ENCODE data around the gene GTF2H1.
"Not testable (repeated sequence)": the region's sequence is repeated elsewhere in the genome, so short reads cannot be mapped to it uniquely, and the experiment has no call there.

The GTF2H1 gene

DNA sequence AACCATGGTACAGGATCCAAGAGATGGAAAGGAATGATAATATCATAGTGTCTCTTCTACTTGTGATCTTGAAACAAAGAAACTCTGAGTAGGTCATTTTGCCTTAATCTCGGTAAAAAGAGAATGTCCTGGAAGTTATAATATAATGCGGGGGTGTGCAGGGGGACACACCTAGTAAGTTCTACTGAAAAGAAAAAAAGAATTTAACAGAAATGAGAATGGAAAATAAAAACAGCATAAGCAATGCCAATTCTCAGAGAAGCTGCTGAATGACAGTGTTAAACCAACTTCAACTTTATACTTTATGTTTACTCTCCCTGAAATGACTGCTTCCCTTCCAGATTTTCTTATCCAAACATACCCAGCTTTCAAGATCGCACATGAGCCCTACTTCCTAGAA is 2.5 kb upstream of the GTF2H1 start:
- DNase-seq (ENCODE audit: low read depth): no peak

DNA sequence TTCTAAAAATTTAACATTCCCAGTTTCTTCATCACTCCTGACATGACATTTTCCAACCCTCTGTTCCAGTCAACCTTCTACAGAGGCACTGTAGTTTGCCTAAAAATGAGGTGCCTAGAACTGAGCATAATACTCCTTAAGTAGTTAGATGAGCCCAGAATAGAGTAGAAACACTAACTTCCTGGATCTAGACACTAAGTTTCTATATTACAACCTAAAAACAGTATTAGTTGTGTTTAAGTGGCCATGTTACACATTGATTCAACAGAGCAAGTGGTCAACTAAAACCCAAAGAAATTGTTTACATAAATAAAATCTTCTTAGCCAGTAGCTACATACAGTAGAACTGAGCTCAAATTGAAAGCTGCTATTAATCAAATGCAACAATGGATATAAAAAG is 1.8 kb upstream of the GTF2H1 start:
- DNase-seq (ENCODE audit: low read depth): no peak

DNA sequence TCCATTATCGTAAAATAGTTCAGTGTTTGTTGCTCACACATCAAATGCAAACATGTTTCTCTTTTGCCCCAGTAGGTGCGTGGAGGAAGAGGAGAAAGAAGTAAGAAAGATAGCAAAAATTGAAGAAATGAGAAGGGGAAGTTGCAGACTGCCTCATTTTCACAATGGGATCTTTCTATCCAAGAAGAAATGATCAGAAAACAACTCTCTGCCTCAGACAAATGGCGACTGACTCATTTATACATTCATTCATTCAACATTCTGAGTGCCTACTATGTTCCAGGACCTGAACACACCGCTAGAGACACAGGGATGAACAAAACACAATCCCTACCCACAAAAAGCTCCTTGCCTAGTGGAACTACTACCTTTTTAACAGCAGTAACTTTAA is 794 bp upstream of the GTF2H1 start:
- DNase-seq (ENCODE audit: low read depth): no peak

DNA sequence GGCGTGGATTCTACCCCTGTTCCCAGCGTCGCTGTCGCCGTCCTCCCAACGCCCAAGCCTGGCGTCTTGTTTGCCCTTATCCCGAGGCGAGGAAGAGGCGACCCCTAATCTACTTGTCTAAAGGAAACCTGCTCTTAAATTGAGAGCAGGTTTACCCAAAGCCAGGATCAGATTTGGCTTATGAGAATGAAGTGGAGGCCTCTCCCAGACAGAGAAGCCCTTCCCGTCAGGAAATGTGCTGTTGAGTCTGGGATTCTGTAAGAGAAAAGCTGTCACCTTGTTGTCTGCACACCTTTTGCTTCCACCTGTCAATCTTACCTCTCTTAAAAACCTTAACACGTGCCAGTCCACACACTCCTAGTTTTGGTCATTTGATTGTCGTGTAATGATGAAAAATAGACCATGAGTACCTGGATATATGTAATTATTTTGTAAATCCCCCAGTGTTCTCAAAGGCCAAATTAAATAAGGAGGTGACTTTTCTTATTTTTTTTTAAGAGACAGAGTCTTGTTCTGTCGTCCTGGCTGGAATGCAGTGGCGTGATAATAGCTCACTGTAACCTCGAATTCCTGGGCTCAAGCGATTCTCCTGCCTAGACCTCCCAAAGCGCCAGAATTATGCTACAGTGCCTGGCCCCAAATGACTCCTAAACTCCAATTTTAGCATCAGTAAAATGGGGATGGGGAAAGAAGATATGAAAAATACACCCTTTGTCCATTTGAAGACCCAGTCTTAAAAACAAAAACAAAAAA is 627 bp downstream of the GTF2H1 start:
- no peak for DNase-seq (ENCODE audit: low read depth)

DNA sequence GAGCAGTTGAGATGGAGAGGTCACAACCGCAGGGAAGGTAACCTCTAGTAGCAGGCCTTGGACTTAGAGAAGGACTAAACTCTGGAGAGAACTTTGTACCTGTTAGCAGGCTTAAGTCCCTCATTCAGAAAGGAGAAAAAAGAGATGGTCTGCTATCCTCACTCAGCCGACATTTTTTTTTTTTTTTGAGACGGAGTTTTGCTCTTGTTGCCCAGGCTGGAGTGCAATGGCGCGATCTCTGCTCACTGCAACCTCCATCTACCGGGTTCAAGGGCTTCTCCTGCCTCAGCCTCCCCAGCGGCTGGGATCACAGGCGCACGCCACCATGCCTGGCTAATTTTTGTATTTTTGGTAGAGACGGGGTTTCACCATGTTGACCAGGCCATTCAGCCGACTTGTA is 1.5 kb downstream of the GTF2H1 start:
- not testable (repeated sequence) for DNase-seq (ENCODE audit: low read depth)

DNA sequence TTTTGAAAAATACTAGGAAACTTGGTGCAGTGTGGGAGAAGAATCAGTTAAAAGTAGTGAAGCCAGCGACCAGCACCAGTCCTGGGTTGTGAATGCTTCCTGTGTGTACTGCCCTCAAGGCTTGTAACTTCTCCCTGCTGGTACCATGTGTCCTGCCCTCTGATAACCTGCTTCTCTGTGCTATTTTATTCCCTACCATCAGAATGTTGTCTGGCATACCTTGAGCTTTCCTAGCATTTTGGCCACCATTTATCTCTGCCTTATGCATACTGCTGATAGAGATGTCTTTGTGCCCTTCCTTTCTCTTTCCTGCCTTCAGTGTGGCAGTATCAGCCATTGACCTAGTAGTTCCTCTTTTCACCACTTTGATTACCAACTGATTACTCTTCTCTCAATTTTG is 2.0 kb downstream of the GTF2H1 start:
- DNase-seq (ENCODE audit: low read depth): no peak

DNA sequence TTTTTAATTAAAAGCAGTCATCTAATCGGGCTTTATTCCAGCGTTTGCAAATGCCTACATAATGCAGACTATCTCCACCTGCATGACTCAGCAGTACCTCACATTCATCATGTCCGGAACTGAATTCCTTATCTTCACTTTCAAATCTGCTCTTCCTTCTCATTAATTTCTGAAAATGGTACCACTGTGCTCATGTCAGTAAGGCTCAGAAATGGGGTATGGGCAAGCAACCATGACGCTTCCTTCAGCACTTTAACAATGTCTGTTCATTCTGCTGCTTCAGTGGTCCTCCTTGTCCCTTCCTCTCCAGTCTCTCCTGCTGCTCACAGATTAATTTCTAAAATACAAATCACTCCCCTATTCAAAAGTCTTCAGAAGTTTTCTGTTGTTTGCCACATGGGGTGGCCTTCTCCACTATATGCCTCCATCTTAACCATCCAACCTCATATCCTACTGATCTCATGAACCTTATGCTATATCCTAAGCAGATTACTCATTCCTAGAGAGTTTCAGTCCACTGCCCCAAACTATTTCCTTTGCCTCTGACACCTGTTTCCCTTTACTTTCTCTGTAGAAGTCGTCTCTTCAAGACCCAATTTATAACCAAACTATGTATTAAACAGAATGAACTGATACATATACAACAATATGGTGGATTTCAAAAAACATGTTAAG is 7.0 kb downstream of the GTF2H1 start:
- DNase-seq (ENCODE audit: low read depth): no peak

DNA sequence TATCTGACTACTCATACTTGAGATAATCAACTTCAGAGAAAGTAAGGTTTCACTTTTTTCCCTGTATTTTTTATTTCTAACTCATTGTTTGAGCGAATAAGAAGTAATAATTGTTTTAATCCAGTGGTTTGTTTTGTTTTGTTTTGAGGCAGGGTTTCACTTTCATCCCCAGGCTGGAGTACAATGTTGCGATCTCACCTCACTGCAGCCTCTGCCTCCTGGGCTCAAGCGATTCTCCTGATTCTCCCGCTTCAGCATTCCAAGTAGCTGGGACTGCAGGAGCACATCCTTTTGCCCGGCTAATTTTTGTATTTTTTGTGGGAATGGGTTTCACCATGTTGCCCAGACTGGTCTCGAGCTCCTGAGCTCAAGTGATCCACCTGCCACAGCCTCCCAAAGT is 8.6 kb downstream of the GTF2H1 start:
- no peak for DNase-seq (ENCODE audit: low read depth)

DNA sequence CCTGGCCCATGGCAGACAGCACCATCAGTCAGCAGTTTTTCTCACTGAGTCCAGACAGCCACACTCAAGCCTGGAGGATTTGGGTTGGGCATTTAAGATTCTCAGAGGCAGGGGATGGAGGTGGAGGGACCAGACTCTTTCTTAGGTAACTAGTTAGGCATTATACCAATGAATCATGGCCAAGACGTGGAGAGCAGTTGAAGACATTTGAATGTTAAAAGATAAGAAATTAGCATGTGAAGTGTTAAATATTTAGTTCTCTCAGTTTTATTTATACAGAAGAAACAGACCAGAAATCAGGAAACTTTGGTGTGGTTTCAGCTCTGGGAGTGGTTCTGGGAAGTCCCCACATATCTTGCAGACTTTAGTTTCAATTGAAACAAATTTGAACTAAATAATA is 9.9 kb downstream of the GTF2H1 start:
- DNase-seq (ENCODE audit: low read depth): no peak

DNA sequence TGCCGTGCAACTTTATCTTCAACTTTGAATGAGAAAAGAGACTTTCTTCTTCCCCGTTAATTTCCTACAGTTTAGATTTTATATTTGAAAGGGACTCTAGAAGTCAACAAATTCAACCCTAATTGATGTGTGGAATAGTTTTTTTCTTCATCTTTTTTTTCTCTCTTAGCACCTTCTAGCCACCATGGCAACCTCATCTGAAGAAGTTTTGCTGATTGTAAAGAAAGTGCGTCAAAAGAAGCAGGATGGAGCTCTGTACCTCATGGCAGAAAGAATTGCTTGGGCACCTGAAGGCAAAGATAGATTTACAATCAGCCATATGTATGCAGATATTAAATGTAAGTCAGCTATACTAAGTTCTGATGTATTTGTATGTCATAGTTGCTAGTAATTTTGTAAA is 10.5 kb downstream of the GTF2H1 start:
- DNase-seq (ENCODE audit: low read depth): no peak

DNA sequence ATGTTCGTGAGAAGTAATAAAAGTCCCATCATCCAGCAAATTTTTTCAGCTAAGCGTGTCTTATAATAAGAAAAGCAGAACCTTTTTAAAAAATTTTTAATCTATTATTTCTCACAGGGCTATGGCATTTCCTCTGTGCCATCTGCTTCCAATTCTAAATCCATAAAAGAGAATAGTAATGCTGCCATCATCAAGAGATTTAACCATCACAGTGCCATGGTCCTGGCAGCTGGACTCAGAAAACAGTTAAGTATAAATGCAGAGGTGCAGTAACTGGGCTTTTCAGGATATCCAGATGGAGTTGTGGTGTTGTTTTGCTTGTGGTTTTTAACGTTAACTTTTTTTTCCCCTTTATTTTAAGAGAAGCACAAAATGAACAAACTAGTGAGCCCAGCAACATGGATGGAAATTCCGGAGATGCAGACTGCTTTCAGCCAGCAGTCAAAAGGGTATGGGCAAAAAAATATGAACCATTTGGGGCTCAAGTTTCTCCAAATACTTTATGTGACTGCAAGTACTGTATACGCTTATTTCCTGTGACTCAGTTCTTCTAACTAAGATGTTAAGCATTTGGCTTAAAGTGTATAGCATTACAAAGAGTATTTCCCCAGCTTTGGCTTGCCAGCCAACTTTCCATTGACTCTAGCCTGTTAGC is 25.2 kb downstream of the GTF2H1 start:
- DNase-seq (ENCODE audit: low read depth): no peak

DNA sequence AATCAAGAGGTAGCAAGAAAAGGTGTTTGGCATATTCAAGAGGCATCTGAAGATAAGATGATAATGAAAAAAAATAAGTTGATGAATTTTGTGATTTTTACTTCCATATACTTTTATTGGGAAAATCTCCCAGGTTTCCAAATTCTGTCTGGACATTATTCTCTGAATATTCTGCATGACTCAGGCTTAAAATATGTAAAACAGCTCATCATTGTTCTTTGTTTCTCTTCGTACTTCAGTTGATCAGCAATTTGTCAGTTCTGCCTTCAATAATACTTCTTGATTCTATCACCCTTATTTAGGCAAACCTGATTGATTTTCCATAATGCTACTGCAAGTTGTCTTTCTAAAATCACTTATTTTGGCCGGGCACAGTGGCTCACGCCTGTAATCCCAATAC is 30.2 kb downstream of the GTF2H1 start:
- DNase-seq (ENCODE audit: low read depth): no peak

DNA sequence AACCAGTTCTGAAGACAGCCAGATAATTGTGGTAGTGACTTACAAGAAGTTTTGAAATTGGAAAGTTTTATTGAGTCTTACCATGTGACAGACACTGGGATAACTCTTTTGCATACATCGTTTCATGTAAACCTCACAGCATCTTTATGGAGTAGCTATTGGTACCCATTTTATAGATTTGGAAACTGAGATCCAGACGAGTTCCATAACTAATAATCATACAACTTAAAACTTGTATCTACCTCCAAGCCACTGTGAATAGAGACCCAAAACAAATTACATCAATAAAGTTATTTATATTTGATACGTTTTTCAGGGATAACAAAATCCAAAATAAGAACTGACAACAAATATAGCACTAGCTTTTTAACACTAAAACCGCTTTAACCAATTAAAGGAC is 36.3 kb downstream of the GTF2H1 start:
- no peak for DNase-seq (ENCODE audit: low read depth)

DNA sequence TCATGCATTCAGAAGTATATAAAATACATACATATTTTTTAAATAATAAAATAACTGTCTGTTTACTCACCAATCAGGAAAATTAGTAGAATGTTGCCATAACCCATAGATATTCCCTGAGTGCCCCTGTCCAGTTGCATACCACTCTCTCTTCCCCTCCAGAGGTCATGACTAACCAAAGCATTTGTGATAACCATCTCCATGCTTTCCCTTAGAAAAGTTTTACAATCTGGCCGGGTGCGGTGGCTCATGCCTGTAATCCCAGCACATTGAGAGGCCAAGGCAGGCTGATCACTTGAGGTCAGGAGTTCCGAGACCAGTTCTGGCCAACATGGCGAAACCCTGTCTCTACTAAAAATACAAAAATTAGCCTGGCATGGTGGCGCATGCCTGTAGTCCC is 38.8 kb downstream of the GTF2H1 start:
- no peak for DNase-seq (ENCODE audit: low read depth)

DNA sequence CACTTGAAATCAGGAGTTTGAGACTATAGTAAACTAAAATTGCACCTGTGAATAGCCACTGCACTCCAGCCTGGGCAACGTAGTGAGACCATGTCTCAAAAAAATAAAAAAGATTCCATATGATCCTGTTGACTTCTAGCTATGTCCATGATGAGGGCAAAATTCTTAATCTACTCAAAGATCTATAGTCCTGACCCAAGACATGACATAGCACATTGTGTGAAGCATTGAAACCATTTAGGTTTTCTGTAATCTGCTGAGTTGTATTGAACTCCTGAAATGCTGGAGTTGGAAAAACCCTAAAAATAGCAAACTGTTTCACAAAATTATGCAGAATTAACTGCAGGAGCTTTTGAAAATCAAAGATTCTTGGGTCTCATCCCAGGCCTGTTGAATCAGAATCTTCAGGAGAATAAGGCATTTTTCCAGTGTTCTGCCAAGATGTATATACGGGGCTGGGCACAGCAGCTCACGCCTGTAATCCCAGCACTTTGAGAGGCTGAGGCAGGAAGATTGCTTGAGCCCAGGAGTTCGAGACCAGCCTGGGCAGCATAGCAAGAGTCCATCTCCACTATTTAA is 42.2 kb downstream of the GTF2H1 start:
- no peak for DNase-seq (ENCODE audit: low read depth)

DNA sequence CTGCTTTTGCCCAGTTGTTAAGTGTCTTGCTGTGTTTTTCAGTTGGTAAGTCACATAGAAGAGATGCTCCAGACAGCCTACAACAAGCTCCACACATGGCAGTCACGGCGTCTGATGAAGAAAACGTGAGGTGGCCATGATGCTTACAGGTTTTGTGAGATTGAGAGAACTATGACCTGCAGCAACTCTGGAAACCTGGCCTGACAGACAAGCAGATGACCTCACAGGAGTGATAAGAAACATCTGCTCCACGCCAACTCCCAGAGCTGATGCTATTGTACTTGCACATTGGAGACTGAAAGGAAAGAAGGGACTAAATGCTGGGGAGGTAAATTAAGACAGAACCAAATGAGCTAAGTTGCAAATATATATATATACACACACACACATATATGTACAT is 43.4 kb downstream of the GTF2H1 start:
- no peak for DNase-seq (ENCODE audit: low read depth)

DNA sequence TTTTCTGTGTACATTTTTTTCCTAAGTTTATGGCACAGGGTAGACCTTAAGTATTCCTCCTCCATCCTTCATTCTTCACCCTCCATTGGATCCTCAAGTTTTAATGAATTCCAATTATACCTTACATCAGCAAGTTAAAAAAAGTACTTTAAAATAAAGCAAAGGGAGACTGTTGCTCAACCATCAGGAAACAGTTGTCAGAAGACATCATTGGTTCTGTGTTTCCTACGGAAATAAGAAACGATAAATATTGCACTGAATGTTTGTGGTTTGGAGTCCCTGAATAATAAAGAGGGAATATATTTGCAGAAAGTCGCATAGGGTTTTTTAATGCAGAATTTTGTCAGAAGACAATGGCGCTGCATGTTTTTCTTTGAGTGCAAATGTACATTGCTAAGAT is 43.9 kb downstream of the GTF2H1 start:
- no peak for DNase-seq (ENCODE audit: low read depth)

DNA sequence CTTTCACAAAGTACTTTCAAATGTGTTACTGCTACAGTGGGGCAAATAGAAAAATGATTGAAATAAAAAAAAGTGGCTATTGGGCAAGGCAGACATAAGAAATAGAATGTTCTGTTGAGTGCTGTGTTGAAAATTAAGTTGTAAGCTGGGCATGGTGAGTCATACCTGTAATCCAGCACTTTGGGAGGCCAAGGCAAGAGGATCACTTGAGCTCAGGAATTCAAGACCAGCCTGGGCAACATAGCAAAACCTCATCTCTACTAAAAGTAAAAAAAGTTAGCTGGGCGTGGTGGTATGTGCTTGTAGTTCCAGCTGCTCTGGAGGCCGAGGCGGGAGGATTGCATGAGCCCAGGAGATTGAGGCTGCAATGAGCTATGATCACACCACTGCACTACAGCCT is 45.1 kb downstream of the GTF2H1 start:
- no peak for DNase-seq (ENCODE audit: low read depth)

DNA sequence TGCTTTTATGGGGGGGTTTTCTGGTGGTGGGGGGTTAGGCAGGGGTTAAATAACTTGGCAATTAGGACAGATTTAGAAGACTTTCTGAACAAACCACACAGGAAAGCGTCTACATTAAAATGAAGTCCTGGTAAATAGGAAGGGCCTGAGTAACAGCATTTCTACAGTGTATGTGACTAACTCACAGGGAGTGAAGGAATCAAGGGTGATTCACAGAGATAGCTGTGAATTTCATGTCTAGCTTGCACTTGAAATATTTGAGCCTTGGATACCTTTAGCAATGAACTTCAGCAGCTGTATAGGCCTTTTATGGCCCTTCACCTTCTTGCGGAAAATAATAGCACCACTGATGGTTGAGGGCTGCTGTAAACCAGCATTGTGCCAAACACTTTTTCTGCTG is 45.9 kb downstream of the GTF2H1 start:
- DNase-seq (ENCODE audit: low read depth): no peak

DNA sequence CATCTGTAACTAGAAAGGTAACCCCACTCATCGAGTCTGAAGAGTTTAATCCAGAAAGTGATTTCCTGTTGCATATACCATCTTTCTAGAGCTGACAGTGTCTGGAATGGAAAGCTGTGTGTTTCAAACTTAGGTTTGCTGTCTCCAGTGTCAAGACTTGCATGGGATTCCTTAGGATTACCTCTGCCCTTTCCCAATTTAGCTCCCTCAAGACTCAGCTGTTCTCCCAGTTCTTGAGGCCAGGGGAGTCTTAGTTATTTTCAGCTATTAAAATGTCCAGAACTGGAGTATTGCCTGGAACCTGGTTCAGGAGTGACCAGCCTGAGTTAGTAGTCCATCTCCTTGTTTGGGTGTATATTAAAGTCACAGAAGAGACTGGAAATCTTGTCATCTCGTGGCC is 47.0 kb downstream of the GTF2H1 start:
- no peak for DNase-seq (ENCODE audit: low read depth)

DNA sequence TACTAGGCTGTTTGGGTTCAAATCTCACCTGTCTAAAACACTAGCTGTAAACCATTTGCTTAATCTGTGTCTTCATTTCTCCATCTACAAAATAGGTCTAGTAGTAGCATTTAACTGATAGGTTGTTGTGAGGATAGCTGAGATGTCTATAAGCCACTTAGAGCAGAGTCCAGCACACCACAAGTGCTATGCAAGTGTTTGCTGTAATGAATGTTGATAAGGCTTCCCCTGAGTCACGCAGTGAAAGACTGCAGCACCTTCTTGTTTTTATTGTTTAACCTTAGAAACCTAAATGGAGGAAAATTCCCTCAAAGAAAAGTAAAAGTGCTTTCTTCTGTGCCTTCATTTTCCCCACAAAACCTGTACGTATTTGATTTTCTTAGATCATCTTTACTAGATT is 48.9 kb downstream of the GTF2H1 start:
- DNase-seq (ENCODE audit: low read depth): no peak

DNA sequence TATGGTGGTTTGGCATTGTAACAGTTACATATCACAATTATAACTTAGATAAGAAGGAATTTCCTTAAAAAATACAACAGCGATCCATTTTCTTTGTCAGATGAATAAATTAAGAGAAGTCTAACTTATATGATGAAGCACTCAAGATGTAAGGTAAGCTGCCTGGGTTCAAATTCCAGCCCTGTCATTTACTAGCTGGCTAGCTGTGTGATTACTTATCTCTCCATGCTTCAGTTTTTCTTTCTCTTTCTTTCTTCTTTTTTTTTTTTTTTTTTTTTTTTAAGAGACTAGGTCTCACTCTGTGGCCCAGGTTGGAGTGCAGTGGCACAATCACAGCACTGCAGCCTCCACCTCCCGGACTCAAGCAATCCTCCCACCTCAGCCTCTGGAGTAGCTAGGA is 49.8 kb downstream of the GTF2H1 start:
- no peak for DNase-seq (ENCODE audit: low read depth)

DNA sequence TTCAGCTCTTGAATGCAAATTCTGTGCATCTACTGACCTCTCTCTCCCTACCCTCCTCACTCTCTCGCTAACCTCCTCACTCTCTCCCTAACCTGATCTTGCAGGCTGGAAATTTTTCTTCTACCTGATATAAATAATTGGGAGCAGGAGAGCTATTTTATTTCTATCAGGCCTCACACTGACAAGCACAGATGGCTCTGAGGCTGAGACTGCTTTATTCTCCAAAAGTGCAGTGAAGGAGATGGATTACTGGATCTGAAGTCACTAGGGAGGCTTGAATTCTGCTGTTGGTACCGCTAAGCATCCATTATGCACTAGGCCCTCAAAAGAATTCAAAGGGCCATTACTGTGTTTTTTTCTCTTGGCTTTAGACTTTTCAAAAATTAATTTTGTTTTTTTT is 52.6 kb downstream of the GTF2H1 start:
- DNase-seq (ENCODE audit: low read depth): no peak
